ENCODE measurements around the gene MGAT1.
"Not testable (repeated sequence)": the region's sequence is repeated elsewhere in the genome, so short reads cannot be mapped to it uniquely, and the experiment has no call there.

DNA sequence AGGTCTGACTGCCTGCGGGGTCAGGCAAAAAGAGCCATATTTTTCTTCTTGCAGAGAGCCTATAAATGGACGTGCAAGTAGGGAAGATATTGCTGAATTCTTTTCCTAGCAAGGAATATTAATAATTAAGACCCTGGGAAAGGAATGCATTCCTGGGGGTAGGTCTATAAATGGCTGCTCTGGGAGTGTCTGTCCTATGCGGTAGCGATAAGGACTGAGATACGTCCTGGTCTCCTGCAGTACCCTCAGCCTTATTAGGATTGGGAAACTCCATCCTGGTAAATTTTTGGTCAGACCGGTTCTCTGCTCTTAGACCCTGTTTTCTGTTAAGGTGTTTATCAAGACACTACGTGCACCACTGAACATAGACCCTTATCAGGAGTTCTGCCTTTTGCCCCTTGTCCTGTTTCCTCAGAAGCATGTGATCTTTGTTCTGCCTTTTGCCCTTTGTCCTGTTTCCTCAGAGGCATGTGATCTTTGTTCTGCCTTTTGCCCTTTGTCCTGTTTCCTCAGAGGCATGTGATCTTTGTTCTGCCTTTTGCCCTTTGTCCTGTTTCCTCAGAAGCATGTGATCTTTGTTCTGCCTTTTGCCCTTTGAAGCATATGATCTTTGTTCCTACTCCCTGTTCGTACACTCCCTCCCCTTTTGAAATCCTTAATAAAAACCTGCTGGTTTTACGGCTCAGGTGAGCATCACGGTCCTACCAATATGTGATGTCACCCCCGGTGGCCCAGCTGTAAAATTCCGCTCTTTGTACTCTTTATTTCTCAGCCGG lies 26.3 kb upstream of the MGAT1 start:
- TF ChIP-seq CTCF, POLR2A (IDR thresholded peaks at IDR 0.05): not testable (repeated sequence)
